ENCODE measurements around the gene HPN. TPM values are rescaled to one million over a fixed set of nuclear protein-coding genes. Genes with fewer than 3 reads are reported as not detected.
"Not testable (repeated sequence)": the region's sequence is repeated elsewhere in the genome, so short reads cannot be mapped to it uniquely, and the experiment has no call there.

HPN gene
- polyA plus RNA-seq, 3 donors: 0.05 TPM; not detected in 2

- Mint-ChIP-seq H3K27me3 (ENCODE audit: low read depth in 3 of 3) (peaks cover 7 to 11% (median 8%) of the 10 kb centered on the region in 3 donors), H3K36me3 (no peaks in the 10 kb centered on the region), H3K4me3 (no peak overlapping the region), H3K27ac (no peak overlapping the region), H3K4me1 (peaks cover 7% of the 10 kb centered on the region), H3K9me3 (peaks cover 0 to 3% (median 0%) of the 10 kb centered on the region in 7 donors)
- Histone ChIP-seq H4K20me1 (ENCODE audit: insufficient read depth, low read length) (no peaks in the 10 kb centered on the region), H3K79me2 (ENCODE audit: insufficient read depth, low read length) (no peaks in the 10 kb centered on the region), H3K4me2 (replicated peaks; ENCODE audit: extremely low read depth, low read length, poor library complexity, severe bottlenecking) (no peak overlapping the region), H3K27me3 (ENCODE audit: control insufficient read depth in 2 of 2, insufficient read depth in 2 of 2, low read length in 2 of 2) (no peaks in the 10 kb centered on the region), H3K36me3 (replicated peaks in 1 of 2; ENCODE audit: control insufficient read depth in 1 of 2, insufficient read depth in 2 of 2, low read length in 2 of 2) (no peaks in the 10 kb centered on the region), H3K27ac (ENCODE audit: low read depth in 1 of 2, low read length in 2 of 2) (no peak overlapping the region), H3K9ac (ENCODE audit: insufficient read depth, low read length, poor library complexity, severe bottlenecking) (no peak overlapping the region), H3K4me1 (ENCODE audit: control insufficient read depth in 1 of 2, insufficient read depth in 2 of 2, low read length in 2 of 2) (peaks cover 0 to 3% of the 10 kb centered on the region in 2 donors), H3K9me3 (replicated peaks in 1 of 2; ENCODE audit: control insufficient read depth in 1 of 2, insufficient read depth in 1 of 2, low read length in 2 of 2) (no peaks in the 10 kb centered on the region), H3K4me3 (replicated peaks in 1 of 3; ENCODE audit: low read depth in 2 of 3, low read length in 3 of 3) (no peak overlapping the region), H2AFZ (ENCODE audit: insufficient read depth, low read depth, low read length, poor library complexity, severe bottlenecking) (no peak overlapping the region)
- no peak for DNase-seq
- no peak for TF ChIP-seq CTCF (IDR thresholded peaks at IDR 0.05)
- 90% methylated on average over 2 of the region's 5 CpGs for WGBS (ENCODE audit: insufficient coverage)
- intact Hi-C loops (cut with micrococcal nuclease): no loop called here
Measured at GRCh38 chr19:35049456-35049855, 7.9 kb downstream of the HPN start.

GRCh38 chr19:35050662-35051061 is 9.1 kb downstream of the HPN start:
- H3K27ac ChIP-seq (ENCODE audit: low read depth in 1 of 2, low read length in 2 of 2); DNase-seq; H3K4me3 ChIP-seq (replicated peaks in 1 of 3; ENCODE audit: low read depth in 2 of 3, low read length in 3 of 3); H3K9me3 Mint-ChIP-seq; H3K9ac ChIP-seq (ENCODE audit: insufficient read depth, low read length, poor library complexity, severe bottlenecking); H3K36me3 ChIP-seq (replicated peaks in 1 of 2; ENCODE audit: control insufficient read depth in 1 of 2, insufficient read depth in 2 of 2, low read length in 2 of 2); H3K4me3 Mint-ChIP-seq; H3K4me1 ChIP-seq (ENCODE audit: control insufficient read depth in 1 of 2, insufficient read depth in 2 of 2, low read length in 2 of 2); H3K4me1 Mint-ChIP-seq; H3K9me3 ChIP-seq (replicated peaks in 1 of 2; ENCODE audit: control insufficient read depth in 1 of 2, insufficient read depth in 1 of 2, low read length in 2 of 2); H3K27me3 ChIP-seq (ENCODE audit: control insufficient read depth in 2 of 2, insufficient read depth in 2 of 2, low read length in 2 of 2); H4K20me1 ChIP-seq (ENCODE audit: insufficient read depth, low read length); H3K27ac Mint-ChIP-seq; H3K4me2 ChIP-seq (replicated peaks; ENCODE audit: extremely low read depth, low read length, poor library complexity, severe bottlenecking); H3K79me2 ChIP-seq (ENCODE audit: insufficient read depth, low read length); intact Hi-C loops (cut with micrococcal nuclease); H2AFZ ChIP-seq (ENCODE audit: insufficient read depth, low read depth, low read length, poor library complexity, severe bottlenecking); H3K36me3 Mint-ChIP-seq: not testable (repeated sequence)
- H3K27me3 Mint-ChIP-seq (ENCODE audit: low read depth in 3 of 3): peaks cover 2 to 13% (median 13%) of the 10 kb centered on the region in 3 donors
- no CpG with 5 or more reads among the region's 2 CpGs for WGBS (ENCODE audit: insufficient coverage)

- H4K20me1 ChIP-seq (ENCODE audit: insufficient read depth, low read length); intact Hi-C loops (cut with micrococcal nuclease); H3K4me1 Mint-ChIP-seq; H2AFZ ChIP-seq (ENCODE audit: insufficient read depth, low read depth, low read length, poor library complexity, severe bottlenecking); H3K4me3 Mint-ChIP-seq; H3K27ac Mint-ChIP-seq; H3K36me3 Mint-ChIP-seq; H3K4me1 ChIP-seq (ENCODE audit: control insufficient read depth in 1 of 2, insufficient read depth in 2 of 2, low read length in 2 of 2); H3K27me3 ChIP-seq (ENCODE audit: control insufficient read depth in 2 of 2, insufficient read depth in 2 of 2, low read length in 2 of 2); DNase-seq; H3K36me3 ChIP-seq (replicated peaks in 1 of 2; ENCODE audit: control insufficient read depth in 1 of 2, insufficient read depth in 2 of 2, low read length in 2 of 2); H3K79me2 ChIP-seq (ENCODE audit: insufficient read depth, low read length); H3K27ac ChIP-seq (ENCODE audit: low read depth in 1 of 2, low read length in 2 of 2); H3K9me3 Mint-ChIP-seq; H3K9me3 ChIP-seq (replicated peaks in 1 of 2; ENCODE audit: control insufficient read depth in 1 of 2, insufficient read depth in 1 of 2, low read length in 2 of 2); H3K4me3 ChIP-seq (replicated peaks in 1 of 3; ENCODE audit: low read depth in 2 of 3, low read length in 3 of 3); H3K4me2 ChIP-seq (replicated peaks; ENCODE audit: extremely low read depth, low read length, poor library complexity, severe bottlenecking); H3K9ac ChIP-seq (ENCODE audit: insufficient read depth, low read length, poor library complexity, severe bottlenecking): not testable (repeated sequence)
- WGBS (ENCODE audit: insufficient coverage): 100% methylated on average over 1 of the region's 4 CpGs
- H3K27me3 Mint-ChIP-seq (ENCODE audit: low read depth in 3 of 3): peaks cover 2 to 17% (median 17%) of the 10 kb centered on the region in 3 donors
Measured at GRCh38 chr19:35051268-35051667, 9.7 kb downstream of the HPN start.
